GM18909 (cell line): Measurements from ENCODE around the gene PCED1A.

Source experiments
- ATAC-seq: cut with Tn5 transposase; IDR thresholded peaks from one replicate; pipeline ENCODE4 v1.9.1; 2021; ENCODE audit warnings: mild to moderate bottlenecking; ENCODE audit not compliant: unreplicated experiment, poor library complexity

PCED1A gene, protein sequence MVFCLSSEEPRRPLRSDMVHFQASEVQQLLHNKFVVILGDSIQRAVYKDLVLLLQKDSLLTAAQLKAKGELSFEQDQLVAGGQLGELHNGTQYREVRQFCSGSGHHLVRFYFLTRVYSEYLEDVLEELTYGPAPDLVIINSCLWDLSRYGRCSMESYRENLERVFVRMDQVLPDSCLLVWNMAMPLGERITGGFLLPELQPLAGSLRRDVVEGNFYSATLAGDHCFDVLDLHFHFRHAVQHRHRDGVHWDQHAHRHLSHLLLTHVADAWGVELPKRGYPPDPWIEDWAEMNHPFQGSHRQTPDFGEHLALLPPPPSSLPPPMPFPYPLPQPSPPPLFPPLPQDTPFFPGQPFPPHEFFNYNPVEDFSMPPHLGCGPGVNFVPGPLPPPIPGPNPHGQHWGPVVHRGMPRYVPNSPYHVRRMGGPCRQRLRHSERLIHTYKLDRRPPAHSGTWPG

DNA sequence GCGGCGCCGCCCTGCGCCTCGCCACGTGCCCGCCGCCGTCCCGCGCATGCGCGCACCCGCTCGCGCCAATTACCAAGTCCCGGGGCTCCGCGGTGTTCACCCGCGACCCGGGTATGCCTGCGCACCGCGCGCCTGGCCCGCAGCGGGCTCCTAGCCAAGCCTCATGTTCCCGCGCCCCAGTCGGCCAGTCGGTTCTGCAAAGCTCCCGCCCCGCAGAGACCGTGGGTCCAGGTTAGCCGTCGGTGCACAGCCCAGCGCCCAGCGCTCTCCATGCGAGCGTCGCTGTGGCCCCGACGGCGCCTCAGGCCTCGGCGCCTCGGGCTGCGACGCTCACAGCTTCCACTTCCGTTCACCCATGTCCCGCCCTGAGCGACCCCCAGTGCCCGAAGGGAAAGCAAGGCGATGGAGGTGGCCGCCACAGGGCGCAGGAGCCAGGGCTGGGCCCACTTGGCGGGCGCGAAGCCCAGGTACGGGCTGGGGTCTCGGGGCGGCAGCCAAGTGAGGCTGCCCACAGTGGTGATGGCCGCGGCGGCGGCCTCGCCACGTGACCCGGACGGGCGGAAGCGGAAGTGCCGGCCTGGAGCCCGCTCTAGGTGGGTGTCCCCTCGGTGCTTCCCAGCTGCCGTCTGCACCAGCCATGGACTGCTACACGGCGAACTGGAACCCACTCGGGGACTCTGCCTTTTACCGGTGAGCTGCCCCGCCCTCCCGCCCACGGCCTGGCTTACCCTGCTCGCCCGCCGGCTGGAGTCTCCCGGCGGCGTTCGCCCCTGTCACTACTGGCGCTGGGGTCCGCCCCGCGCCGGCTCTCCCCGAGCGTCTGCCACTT lies at the start of gene PCED1A, which contains the start of gene VPS16:
Gene PCED1A, minus strand, starts transcription at position 518 of the 829 bp plus-strand sequence. CDS start 743 bp downstream, outside the sequence.
Gene VPS16, plus strand, starts transcription at position 608 of the 829 bp plus-strand sequence. Its CDS starts 30 bp downstream, at position 638.
- ATAC-seq = peak; percentile 95

DNA sequence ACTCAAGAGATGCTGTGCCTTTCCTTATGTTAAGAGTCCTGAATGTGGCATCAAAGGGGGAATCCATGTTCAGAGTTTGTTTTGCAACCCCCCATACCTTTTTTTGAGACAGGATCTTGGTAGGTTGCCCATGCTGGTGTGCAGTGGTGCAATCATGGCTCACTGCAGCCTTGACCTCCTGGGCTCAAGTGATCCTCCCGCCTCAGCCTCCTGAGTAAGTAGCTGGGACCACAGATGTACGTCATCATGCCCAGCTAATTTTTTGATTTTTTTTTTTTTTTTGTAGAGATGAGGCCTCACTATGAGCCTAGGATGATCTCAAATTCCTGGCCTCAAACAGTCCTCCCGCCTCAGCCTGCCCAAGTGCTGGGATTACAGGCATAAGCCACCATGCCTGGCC lies 49.3 kb upstream of the PCED1A start:
- no peak for ATAC-seq

DNA sequence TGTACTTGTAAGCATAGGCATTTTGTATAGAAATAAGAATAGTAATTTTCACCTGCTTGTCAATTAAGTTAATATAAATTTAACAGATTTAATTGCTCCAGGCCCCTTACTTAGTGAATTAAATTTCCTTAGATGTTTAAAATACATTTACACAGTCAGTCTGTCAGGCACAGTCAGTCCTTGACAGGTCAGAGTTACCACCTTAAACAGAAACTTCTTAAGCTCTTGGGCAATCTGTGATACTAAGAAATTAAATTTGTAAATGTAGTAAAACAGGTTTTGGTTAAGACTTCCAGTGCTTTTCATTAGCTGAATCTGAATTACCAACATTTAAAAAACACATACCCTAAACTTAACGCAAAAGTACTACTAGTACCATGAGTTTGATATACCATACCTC lies 48.8 kb upstream of the PCED1A start:
- ATAC-seq = no peak

DNA sequence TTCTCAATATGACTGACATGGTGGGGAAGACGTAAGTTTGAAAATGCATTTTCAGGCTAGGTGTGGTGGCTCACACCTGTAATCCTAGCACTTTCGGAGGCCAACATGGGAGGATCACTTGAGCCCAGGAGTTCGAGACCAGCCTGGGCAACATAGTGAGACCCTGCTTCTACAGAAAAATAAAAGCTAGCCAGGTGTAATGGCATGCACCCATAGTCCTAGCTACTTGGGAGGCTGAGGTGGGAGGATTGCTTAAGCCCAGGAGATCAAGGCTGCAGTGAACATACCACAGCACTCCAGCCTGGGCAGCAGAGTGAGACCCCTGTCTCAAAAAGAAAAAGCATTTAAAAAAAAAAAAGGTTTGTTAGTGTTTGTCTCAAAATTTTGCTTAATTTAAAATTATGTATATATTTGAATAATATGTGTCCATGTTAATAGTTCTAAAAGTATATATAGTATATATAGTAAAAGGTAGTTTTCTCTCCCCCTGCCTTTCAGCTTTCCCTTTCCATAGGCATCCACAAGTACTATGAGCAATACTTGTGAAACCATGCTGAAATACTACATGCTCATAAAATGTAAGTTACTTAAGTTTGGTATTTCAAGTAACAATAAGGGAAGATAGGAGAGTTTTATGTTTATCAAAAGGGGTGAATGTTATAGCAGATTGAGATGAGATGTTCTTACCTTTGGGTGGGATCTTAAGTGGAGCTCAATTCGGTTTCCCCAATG lies 47.9 kb upstream of the PCED1A start:
- ATAC-seq = no peak

DNA sequence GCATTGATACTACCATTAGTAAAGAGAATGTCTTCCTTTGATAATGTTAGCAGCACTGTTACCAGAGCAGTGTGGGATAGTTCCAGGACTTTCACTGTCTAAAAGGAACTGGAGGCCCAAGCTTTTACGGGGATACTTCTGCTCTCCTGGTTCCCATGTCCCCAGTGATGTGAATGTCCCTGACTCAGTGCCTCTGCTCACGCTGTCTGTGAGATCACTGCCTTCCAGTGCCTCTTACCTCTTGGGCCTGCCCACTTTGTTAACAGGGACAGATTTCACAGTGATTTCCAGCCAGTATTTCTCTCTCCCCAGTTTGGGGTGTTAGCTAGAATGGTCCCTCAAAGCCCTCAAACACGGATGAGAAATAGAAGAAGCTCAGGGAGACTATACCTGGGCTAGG lies 47.3 kb upstream of the PCED1A start:
- ATAC-seq = no peak

DNA sequence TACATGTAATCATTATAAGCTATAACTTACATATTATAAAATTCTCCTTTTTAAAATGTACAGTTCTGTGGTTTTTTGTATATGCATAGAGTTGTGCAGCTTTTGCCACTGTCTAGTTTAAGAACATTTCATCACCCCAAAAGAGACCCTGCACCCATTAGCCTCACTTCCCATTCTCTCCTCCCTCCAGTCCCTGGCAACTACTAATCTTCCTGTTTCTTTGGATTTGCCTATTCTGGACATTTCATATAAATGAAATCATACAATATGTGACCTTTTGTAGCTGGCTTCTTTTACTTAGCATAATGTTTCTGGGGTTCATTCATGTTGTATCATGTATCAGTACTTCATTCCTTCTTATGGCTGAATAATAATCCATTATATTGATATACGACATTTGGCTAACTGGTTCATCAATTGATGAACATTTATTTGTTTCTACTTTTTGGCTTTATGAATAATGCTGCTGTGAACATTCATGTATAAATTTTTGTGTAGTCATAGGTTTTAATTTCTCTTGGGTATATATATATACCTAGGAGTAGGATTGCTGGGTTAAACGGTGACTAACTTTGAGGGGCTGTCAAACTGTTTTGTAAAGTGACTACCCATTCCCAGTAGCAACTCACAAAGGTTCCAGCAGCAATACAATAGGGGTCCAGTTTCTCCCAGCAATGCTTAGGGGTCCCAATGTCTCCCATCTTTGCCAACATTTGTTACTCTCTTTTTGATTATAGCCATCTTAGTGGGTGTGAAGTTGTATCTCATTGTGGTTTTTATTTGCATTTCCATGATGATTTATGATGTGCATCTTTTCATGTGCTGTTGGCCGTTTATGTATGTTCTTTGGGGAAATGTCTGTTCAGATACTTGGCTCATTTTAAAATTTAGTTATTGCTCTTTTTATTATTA lies 43.5 kb upstream of the PCED1A start:
- ATAC-seq = no peak

DNA sequence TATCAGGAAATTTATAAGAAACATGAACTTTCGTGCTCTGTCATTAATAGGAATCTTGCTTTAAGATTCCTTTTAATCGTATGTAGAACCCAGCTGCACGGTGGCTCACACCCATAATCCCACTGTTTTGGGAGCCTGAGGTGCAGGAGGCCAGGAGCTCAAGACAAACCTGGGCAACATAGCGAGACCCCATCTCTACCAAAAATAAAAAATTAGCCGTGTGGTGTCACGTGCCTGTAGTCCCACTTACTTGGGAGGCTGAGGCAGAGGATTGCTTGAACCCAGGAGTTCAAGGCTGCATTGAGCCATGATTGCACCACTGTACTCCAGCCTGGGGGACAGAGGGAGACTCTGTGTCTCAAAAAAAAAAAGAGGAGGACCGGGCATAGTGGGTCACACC lies 40.2 kb upstream of the PCED1A start:
- ATAC-seq = no peak

DNA sequence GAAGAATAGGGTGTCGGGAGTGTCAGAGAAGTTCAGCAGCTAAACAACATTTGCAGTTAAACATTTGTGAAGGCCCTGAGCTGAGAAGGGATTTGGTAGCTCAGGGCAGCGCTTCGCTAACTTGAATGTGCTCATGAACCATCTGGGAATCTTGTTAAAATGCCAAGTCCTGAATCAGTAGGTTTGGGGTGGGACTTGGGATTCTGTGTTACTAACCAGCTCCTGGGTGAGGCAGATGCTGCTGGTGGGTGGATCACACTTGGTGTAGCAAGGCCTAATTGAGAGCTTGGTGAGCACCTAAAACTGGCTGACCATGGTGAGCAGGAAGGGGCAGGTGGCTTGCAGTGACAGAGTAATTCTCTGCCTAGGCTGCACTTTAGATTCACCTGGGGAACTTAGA lies 38.7 kb upstream of the PCED1A start:
- ATAC-seq = no peak

DNA sequence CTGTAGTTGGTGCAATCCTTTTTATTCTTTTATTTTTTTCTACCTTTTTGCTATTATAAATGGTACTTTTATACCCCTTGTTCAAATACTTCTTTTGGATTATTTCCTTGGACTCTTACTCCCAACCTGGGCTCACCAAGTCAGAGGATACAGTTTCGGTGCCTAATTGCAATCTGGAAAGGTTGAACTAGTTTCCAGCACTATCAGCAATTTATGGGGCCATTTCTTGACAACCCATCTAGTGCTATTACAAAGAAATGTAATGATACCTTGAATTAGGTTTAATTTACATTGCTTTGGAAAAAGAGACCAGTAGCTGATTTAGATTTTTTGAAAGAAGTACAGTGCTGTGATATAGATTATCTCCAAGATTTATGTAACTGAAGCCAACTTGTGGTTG lies 38.1 kb upstream of the PCED1A start:
- ATAC-seq = no peak

DNA sequence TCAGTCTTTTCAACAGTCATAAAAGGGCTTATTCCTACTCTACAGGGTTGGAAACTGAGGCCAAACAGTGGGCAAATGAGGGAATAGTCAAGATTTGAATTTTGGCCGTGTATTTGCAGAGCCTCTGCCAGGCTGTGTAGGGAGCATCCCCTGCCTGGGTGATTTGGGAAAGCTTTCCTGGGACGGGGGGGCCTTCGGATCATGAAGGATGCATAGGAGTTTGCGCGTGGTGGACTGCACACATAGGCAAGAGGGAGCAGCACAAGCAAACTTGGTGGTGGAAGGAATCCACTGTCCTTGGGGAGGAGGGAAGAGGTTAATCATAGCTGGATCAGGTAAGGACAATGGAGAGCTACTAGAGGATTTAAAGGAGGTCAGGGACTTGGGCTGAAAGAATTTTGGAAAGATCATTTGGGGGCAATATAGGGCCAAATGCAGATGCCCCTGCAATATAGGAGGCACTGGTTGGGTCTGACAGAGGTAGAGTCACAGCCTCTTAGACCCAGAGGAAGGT lies 35.3 kb upstream of the PCED1A start:
- no peak for ATAC-seq

DNA sequence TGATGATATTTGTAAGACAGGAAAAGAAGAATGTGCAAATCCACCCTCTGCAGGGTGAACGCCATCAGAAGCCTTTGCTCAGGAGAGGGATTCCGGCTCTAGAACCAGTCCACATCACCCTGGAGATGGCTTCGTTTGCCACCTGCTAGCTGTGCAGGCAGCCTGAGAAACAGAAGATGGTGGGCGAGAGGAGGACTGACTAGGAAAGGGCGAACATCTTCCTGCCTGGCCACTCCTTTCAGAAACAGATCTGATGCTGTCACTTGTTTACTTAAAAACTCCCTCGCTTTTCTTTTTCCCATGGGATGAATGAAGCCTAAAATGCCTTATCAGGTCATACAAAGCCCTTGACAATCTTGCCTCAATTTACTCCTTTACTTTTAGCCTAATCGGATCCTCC lies 34.0 kb upstream of the PCED1A start:
- no peak for ATAC-seq

DNA sequence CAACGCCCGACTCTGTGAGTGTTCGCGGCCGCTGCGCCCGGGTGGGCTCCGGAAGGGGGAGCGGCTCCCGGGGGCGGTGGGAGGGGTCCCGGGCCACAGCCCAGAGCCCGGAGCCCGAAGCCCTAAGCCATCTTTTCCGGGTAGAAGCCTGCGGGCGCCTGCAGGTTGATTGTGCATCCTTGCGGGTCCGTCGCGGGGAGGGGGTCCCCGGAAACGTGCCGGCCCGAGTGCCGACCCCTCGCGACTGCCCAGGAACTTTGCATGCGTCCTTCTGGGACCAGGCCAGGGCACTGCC lies 33.2 kb upstream of the PCED1A start:
- peak; percentile 39 for ATAC-seq

DNA sequence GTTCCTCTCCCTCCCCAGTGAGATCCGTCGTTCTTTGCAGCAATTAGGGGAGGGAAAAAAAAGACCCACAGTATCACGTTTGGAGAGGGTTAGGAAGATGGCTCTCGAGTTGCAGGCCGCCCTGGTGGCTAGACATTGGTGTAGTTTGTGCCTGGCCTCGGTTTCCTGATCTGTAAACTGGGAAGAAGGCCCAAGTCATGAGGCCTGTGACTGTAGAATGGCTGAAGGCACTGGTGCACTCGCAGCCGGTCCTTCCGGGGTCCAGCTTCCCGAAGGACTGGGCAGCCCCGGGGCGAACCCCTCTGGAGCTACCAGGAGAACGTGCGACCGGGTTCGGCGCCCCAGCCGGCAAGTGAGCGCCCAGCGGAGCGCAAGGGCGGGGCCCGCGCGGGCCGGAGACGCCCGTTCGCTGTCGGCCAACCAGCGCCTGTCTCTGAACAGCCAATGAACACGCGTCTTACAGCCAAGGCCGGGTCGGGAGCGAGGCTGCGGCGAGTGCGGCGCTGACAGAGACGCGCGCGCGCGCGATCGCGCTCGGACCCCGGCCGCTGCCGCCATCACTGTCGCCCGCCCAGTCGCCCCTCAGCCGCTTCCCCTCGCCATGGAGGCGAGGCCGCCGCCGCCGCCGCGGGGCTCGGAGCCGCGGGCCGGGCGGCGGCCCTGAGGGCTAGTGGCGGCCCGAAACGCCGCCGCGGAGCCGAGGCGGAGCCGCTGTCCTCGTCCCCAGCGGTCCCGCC lies 32.7 kb upstream of the PCED1A start, which contains the start of gene PTPRA:
Gene PTPRA, plus strand, starts transcription at position 472 of the 737 bp plus-strand sequence. CDS start 90,797 bp downstream, outside the sequence.
- peak; percentile 88 for ATAC-seq

DNA sequence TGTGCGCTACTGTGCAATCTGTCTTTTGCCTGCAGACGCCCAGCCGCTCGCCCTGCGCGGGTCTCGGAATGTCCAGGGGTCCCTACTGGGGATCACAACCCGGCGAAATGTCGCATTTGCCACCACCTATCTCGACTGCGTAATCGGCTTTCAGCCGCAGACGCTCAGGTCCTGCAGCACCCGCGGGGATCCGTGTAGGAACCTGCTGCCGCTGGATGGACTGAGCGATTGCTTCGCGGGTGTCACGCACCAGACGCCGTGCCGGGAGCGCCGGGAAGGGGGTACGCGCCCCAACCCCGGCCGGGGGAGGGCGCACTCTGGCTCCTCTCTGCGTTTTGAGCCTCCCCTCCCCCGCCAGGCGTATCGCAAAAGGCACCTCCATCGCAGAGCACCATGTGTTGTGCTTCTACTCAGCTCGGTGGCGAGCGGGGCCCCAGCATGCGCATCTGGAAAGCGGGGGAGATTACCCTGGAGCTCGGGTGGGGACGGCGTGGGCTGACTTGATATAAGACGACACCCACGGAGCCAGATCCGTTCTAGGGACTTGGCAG lies 32.1 kb upstream of the PCED1A start:
- ATAC-seq = peak; percentile 14

DNA sequence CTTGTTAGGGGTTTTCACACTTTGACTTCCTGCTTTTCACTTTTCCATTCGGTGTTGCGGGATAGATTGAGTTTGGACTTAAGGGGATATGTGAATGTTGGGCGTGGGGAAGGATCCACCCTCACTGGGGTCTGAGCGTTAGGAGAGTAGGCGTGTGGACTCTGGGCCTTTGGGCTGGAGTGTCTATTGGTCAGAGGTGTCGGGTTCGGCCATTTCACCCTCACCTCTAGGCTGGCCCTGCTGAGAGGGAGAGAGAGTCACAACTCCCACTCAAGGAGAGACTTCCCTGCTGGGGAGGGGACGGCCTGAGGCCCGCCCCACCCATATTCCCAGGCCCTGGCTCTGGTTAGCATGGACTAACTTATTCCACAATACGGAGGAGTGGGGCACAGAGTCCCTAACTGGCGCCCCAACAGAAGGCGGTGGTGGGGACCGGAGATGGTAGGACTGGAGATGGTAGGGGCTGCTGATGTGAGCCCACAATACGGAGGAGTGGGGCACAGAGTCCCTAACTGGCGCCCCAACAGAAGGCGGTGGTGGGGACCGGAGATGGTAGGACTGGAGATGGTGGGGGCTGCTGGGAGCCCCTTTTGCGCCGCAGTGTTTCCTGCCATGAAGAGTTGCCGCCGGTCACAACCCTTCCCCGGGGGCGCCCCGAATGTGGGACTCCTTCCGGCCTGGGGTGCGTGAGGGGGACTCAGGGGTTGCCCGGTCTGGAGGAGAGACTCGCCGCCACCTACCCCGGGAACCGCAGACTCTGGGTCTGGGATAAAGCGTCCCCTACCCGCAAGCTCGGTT lies 31.4 kb upstream of the PCED1A start:
- ATAC-seq = no peak

DNA sequence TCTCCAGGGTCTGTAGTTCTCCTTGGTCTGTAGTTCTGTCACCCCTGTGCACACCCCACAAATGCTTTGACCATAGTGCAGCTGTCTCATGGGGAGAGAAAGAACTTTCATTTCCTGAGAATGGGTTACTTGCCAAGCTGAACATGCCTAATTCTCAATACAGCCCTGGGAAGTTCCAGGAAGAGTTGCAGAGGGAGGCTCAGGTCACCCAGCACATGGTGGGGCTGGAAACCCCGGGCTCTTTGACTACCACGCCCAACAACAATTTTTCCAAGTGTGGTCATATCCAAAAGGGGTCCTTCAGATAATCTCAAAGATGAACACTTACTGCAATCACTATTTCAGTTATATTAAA lies 30.6 kb upstream of the PCED1A start:
- no peak for ATAC-seq

DNA sequence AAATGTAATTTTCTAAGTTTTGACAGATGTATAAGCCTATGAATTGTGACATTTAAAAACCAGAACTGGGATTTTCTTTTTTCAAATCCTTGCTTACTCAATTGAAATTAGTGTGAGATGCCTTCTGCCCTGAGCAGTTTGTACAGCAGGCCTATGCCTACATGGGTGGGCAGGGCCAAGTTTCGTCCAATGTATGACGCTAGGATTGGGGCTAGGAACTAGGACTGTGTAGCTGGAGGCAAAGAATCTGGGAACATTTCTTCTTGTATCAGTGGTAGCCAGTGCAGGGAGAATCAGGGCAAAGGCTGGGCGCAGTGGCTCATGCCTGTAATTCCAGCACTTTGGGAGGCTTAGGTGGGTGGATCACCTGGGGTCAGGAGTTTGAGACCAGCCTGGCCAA lies 28.9 kb upstream of the PCED1A start:
- no peak for ATAC-seq
